ENCODE measurements around the gene ADNP2. TPM values are rescaled to one million over a fixed set of nuclear protein-coding genes. Genes with fewer than 3 reads are reported as not detected.
A peak's percentile ranks its signal among the peaks of the same experiment; 100 is the strongest.

The ADNP2 gene
- total RNA-seq, 1 donor from 2014 or later: 14.8 TPM

DNA sequence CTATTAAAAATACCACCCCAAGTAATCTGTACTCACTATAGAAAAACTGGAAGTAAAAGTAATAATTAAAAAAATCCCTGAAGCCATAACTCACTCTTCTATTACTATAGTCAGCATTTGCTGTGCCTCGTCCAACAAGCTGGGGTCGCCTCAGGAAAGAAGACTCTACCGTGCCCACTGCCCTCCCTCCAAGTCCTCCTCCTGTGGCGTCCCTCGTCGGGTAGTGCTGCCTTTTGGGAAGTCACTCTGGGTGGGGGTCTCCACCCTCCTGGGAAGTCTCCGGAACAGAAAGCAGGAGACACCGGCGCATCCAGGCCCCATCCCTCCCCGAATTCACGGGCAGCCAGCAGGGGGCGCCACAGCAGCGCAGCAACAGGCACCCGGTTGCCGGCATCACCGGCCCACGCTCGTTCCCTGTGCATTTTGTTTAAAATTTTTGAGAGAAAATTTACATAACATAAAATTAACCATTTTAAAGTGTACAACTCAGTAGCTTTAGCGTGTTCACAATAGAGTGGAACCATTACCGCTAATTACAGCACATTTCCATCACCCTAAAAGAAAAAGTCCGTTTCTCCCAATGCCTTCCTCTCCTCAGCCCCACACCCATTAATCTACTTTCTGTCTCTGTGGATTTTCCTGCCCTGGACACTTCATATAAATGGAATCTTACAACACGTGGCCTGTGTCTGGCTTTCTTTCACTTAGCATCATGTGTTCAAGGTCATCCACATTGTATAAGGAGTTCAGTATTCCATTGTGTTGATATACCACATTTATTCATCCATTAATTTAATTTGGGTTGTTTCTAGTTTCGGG, 62.2 kb downstream of the ADNP2 start:
- DNase-seq: no peak

DNA sequence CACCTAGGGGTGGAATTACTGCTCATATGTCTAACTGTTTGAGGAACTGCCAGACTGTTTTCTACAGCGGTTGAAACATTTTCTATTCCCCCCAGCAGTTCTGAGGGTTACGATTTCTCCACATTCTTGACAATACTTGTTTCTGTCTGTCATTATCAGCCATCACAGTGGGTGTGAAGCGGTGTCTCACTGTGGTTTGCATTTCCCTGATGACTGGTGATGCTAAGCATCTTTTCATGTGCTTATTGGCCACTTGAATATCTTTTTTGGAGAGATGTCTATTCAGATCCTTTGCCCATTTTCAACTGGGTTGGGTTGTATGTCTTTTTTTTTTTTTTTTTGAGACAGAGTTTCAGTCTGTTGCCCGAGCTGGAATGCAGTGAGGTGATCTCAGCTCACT, 63.0 kb downstream of the ADNP2 start:
- DNase-seq: no peak

DNA sequence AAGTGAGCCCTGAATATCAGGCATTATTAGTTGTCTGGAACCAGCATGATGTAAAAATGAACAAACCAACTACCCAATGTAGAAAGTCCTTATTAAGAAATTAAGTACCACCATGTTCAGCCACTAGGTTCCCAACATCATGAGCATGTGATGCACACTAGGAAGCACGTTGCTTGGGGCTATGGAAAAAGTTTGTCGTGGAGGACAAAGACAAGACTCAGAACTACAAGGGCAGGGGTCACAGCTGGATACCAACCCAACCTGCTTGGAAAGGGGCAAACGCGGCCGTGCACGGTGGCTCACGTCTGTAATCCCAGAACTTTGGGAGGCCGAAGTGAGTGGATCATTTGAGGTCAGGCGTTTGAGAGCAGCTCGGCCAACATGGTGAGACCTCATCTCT, 64.0 kb downstream of the ADNP2 start:
- DNase-seq: no peak

DNA sequence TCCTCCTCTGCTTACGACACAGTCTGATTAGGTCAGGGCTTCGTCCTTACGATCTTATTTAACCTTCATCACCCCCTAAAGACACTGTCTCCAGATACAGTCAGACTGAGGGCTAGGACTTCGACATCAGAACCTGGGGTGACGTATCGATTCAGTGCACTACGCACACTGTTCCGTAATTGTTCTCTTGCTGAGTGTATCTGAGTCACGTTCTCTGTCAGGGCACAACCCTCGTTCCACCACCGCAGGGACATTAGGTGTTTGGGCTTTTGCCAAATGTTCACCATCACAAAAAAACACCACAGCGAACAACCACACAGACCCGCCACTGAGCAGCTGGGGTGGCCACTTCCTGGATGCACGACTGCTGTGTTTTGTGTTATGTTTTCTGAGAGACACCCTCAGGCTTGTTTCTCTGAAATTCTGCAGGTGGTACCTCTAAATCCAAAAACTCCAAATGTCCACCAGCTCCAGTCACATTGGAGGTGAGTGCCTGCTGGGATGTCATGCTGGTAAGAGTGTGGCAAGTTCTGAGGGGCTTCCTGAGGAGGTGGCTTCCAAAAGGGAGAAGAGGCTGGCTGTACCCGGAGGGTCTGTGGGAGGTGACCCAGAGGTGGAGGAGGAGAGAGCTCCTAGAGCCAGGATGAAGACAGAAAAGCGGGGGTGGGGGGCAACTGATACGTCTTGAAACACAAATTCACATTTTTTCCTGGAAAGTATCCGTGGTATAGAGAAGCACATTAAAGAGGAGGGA, 66.6 kb downstream of the ADNP2 start:
- DNase-seq: no peak

DNA sequence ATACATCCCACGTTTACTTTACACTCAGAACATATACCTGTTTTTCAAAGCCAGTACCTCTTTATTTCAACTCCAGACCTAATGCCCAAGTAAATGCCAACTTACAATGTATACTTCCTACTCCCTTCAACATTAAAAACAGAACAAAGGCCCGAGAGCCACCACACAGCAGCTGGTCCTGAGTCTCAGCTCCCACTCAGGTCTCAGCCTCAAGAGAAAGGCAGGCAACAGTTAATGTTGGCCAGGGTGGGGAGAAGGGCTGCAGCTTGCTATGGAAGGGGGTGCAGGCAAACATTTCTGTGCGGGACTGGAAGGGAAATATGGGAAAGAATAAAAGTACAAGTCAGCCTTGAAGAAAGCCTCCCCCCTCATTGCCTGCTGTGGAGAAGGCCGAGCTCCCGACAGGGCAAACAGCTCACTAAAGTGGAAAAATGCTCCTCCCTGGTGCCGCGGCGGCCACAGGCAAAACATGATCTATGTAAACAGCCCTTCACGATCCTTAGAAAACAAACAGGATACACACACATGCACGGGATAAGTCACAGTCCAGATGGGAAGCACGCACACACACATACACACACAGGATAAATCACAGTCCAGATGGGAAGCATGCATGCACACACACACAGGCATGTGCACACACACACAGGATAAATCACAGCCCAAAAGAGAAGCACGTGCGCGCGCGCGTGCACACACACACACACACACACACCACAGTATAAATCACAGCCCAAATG, 67.4 kb downstream of the ADNP2 start:
- peak; percentile 77 for DNase-seq

DNA sequence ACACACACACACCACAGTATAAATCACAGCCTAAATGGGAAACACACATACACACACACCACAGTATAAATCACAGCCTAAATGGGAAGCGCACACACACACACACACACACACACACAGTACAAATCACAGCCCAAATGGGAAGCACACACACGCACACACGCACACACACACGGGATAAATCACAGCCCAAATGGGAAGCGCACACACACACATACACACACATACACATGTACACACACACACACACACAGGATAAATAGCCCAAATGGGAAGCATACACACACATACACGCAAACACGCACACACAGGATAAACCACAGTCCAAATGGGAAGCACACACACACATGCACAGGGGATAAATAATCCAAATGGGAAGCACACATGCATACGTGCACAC, 68.1 kb downstream of the ADNP2 start:
- DNase-seq: no peak

DNA sequence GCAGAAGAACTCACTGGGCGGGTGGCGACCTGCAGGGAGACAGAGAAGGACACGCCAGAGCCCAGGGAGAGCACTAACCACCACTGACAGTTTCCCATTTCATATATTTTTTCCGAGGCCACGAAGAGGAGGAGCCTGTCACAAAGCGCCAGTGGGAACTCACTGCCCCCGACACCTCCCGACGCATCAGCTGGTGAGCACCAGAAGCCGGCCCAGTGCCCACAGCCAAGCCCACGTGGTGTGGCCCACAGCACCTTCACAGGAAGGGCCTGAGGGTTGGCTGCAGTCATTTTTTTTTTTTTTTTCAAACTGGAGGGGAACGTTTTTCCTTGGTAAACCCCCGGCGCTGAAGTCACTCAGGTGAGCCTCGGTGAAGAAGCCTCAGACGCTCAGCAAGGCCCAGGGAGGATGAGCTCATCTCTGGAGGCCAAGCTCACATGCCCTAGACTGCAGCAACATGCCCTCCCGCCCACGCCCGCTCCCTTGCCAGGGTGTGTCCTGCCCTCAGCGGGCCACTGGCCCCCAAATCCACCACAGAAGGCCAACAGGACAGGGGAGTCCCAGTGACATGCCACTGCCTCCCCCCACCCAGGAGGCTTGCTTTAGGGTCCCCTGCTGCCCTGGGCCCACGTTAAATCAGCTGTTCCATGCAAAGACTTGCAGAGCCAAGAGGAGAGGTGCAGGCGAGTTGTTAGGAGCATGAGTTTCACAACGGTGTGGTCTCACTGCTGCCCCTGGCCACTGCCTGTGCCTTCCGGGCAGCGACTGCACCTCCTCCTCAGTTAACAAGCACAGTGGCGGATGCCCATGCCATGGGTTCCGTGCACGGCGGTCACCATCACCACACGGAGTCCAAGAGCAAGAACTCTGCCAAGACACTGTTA, 70.1 kb downstream of the ADNP2 start:
- DNase-seq: no peak

DNA sequence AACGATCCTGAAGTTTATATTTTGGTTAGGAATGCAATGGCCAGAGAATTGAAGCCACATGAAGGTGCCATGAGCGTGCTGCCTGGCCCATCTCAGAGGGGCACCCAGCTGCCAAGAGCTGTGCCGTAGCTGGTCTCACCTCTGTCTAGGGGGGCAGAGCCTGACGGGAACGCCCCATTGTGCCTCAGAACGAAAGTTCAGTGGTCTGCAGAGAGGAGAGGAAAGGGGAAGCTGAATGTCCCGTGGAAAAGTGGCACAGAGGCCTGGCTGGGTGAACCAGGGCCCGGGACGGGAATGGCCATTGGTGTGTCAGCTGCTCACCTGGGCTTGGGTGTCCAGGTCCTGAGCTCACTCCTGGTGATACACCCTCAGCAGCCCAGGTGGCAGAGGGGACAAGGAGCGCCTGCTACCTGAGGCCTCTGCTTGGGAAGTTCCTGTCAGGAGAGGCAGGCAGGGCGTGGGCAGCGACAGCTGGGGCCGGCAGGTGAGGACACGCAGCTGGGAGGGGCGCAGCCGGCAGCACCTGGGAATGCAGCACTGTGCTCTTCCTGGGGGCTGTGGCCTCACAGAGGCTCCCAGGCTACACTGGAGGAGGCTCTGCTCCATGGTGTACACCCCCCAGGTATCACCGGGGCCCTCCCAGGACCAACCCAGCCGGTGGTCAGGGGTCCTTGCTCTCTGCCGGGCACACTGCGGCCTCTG, 70.9 kb downstream of the ADNP2 start:
- DNase-seq: no peak

DNA sequence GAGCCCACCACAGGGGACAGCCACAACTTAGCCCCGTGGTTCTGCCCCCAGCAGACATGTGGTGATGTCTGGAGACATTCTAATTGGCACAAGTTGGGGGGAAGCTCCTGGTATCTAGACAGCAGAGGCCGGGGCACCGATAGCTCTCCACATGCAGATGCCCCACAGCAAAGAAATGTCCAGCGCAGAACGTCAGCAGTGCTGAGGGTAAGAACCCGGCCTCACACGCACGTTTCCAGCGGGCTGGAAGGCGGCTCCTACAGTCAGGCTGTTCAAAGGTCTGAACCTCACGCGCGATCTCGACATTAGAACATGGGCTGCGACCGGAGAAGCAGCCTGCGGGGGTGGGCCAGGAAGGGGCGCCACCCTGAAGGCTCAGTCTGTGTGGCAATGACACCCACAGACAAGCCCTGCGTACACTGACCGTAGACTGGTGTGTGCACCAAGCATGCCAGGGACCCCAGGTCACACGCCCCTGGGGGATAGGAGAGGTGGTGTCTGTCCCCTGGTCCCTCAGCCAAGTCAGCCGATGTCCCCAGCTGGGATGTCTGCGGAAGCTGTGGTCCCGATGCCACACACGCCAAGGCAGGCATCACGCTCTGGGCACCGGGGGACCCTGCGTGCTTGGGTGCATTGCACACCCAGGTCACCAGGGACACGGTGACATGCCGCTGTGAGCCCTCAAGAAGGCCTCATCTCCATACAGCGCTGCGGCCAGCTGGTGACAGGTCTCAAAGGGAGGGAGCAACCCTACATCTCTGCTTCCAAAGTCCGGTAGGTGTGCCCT, 71.9 kb downstream of the ADNP2 start:
- no peak for DNase-seq

DNA sequence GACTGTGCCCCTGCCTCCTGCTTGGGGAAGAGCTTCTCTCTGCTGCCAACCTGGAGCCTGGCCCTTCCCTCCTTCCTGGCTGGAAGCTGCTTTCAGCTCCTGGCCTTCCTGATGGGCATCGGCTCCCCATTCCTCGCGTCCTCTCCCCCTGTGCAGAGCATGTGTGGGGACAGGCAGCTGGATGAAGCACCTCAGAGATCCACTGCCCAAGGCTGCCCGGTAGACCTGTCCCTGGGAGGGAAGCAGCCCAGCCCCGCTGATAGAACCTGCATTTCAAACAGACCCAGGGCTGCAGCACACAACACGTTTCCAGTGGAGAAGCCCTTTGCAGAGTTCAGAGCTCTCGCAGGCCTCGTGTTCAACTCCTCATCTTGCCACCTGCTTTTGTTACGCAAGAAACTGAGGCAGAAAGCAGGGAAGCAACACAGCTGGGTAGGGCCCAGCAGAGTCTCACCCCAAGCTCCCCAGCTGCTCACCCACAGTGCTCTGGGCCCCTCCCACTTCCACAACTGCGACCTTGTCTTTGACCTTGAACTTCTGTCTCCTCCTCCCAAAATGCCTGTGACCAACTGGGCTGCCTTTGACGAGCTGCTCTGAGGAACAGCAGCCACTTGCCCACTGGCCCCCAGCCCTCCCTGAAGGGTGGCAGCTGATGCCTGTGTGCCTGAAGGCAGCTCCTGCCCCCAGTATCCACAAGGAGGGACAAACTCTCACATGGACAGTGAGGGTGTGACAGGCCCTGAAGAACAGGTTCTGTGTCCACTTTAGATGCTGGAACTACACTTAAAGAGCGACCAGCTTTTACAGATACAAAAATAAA, 72.8 kb downstream of the ADNP2 start:
- no peak for DNase-seq

DNA sequence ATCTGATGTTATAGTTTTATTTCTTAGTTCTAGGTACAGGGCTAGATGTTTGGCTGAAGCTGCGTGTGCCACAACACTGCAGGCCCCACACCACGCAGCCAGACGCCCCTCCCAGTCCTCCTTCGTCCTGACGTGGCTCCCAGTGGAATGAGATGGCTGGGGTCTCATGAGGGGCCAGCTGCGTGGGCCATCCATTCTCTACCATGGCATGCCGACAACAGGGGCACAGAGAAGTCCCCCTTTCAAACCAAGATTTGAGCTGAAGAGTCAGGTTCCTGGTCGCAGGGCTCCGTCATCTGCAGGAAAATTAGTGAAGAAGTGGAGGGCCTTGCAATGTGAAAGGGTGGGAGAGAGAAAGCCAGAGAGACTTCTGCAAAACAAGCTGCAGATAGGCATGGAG, 73.8 kb downstream of the ADNP2 start:
- DNase-seq: no peak

DNA sequence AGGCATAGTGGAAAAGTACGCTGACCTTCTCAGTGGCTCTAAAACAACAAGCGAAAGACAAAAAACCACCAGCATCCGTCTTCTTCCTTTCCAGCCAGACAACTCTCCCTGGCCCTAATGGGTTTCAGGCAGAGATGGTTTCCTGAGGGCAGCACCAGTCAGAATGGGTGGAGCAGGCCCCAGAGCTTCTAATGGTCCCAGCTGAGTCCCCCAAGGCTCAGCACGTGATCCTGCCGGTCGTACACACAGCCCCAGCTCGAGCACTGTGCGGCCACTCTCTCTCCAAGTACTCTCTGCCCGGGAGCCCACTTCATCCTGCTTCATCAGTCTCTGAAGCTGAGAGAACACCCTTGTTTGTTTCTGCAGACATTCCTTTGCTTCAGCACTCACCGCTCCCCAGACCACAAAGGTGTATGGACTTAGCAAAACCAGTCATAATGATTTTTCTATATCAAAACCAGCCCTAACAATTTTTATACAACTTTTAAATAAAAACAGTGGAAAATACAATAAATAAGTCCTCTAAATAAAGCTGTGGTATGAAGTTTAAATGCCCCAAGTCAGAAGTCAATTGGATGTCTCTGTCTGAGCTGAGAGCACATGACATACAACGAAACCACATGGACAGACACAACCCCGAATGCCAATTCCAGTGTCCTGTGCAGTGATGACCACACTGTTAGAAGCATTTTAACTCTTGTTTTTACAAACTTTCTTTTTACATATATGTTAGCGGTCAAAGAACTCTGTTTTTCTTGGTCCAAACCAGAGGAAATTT, 74.4 kb downstream of the ADNP2 start:
- no peak for DNase-seq

DNA sequence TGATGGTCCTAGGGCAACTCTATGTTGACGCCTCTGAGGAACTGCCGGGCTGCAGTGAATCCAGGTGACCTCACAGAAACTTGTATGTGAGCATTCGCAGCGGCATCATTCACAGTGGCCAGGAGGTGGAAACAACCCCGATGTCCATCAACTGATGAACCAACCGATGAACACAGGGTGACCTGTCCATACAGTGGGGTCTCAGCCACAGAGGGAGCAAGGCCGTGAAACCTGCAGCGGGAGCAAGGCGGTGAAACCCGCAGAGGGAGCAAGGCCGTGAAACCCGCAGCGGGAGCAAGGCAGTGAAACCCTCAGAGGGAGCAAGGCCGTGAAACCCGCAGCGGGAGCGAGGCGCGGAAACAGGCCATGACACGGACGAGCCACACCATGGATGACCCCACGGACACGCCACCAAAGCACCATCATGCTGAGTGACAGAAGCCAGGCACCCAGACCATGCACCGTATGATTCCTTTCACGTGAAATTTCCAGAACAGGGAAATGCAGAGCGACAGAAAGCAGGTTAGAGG, 75.2 kb downstream of the ADNP2 start:
- DNase-seq: no peak

DNA sequence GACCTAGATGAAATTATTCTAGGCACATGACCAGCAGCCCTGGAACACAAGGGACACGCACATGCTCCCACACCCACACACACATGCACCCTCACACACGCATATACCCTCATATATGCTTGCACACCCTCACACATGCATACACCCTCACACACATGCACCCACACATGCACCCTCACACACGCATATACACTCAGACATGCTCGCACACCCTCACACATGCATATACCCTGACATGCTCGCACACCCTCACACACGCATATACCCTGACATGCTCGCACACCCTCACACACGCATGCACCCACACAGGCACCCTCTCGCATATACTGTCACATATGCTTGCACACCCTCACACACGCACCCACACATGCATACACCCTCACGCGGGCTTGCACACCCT, 76.5 kb downstream of the ADNP2 start:
- no peak for DNase-seq

DNA sequence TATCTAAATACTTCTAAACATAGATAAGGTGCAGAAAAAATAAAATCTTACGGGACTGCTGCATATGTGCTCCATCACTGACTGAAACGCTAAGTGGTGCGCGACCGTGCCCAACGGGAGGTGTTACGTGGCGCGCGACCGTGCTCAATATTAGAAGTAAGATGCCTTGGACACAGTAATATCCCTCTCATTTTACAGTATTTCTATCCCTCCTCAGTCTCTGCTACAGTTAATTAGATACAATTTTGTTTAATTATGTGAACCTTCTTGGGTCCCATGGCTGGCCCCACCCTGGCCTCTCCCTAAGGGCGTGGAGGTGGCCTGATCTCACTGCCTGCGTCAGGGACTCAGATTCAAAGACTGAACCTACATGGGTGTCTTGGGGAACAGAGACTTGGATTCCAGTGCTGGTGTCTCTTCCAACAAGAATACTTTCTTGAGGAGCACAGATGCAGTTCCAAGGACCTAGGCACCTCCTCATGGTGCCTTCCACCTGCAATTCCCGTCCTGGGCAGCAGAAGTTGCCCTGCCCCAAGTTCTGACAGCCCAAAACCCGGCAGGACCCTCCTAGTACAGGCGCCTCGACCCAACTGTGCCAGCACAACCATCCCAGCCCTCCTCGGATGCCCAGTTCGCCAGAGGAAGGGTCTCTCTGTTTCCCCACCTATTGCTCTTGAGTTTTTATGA, 79.0 kb downstream of the ADNP2 start:
- DNase-seq: no peak

DNA sequence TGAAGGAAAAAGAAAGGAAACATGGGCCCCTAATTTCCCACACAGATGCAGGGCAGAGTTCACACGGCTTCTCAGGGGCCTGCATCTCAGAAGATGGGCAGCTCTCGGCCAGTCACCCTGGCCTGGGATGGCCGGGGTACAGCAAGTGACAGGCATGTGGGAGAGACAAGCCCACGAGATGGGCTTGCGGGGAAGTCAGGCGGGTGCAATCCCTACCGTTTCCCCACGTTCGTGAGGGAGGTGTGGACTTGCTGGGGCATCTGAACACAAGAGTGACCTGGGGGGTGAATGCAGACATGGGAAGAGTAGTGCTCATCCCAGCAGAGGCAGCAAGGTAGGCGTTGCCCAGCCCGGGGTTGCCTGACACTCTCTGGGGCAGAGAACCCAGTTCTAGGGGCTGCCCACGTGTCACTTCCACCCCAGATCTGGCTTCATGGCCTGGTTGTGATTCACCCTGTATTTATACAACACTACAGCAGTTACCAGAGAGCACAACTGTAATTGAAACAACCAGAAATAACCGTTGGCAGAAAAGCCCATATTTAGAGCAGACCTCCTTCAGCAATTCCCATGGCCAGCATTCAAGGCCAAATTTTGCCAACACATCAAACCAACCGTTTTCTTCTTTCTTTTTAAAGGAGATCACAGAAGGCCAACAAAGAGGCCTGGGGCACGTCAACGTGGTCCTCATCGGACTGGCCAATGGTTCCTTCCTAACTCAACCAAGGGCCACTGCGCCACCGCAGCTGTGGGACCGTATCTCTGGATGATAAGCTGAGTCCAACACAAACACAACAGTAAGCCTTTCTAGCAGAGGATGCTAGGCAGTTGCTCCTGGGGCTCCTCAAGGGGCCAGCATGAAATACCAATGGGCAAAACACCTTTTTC, 79.8 kb downstream of the ADNP2 start:
- DNase-seq: no peak

DNA sequence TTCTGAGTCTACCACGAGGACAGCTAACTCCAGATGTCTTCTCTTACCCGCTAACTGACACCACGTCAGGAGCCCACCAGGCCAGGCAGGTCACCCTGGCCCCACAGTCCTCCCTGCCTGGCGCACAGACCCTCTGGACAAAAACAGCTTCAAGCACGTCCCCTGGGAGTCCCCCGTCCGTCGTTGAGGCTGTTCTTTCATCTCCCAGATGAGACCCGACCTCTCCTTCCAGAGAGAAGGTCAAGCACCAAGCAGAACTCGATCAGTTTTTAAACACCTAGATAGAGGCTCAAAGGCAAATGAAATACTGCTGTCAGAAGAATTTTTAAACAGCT, 80.4 kb downstream of the ADNP2 start:
- DNase-seq: no peak
